ENCODE data around the gene PLXDC2.

PLXDC2 gene

DNA sequence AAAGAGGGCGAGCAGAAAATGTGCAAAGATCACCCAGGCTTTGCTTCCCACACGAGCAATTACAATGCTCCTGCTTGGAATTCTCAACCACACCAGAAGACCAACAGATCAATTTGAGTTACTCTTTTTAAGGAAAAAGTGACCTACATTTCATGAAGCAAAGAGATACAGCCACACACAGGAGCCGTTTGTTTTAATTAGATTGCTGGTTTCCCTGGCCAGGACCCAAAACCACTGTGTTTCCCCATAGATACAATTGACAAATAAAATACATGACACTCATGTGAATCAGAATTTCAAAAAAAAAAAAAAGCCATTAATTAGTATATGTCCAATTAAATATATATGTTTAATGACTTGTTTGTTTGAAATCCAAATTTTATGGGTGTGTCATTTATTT is 458.3 kb downstream of the PLXDC2 start:
- H3K27ac ChIP-seq (ENCODE audit: low read length): no peak overlapping the region
- no peak for ATAC-seq (ENCODE audit: insufficient read depth, low read depth)
- no peaks in the 10 kb centered on the region for H3K9me3 ChIP-seq (ENCODE audit: insufficient read depth, low read length, severe bottlenecking)
- H3K4me2 ChIP-seq (ENCODE audit: insufficient read depth, low read length): no peak overlapping the region
- no peaks in the 10 kb centered on the region for H3K4me1 ChIP-seq (ENCODE audit: insufficient read depth, low read length)
- H3K27me3 ChIP-seq (ENCODE audit: insufficient read depth, low read length, poor library complexity): no peaks in the 10 kb centered on the region
- H3K4me3 ChIP-seq (ENCODE audit: low read depth in 1 of 2, low read length in 2 of 2): no peak overlapping the region
- no peaks in the 10 kb centered on the region for H3K36me3 ChIP-seq (ENCODE audit: insufficient read depth, low read length)
- no peak overlapping the region for H3K9ac ChIP-seq (ENCODE audit: low read depth, low read length)
- no peaks in the 10 kb centered on the region for H4K20me1 ChIP-seq (ENCODE audit: insufficient read depth, low read length)
- H2AFZ ChIP-seq (ENCODE audit: low read depth, low read length): no peak overlapping the region
- no peak for TF ChIP-seq EZH2 (IDR thresholded peaks at IDR 0.05; ENCODE audit: borderline replicate concordance, low read depth, low read length, severe bottlenecking)
- TF ChIP-seq, protein P1, sequence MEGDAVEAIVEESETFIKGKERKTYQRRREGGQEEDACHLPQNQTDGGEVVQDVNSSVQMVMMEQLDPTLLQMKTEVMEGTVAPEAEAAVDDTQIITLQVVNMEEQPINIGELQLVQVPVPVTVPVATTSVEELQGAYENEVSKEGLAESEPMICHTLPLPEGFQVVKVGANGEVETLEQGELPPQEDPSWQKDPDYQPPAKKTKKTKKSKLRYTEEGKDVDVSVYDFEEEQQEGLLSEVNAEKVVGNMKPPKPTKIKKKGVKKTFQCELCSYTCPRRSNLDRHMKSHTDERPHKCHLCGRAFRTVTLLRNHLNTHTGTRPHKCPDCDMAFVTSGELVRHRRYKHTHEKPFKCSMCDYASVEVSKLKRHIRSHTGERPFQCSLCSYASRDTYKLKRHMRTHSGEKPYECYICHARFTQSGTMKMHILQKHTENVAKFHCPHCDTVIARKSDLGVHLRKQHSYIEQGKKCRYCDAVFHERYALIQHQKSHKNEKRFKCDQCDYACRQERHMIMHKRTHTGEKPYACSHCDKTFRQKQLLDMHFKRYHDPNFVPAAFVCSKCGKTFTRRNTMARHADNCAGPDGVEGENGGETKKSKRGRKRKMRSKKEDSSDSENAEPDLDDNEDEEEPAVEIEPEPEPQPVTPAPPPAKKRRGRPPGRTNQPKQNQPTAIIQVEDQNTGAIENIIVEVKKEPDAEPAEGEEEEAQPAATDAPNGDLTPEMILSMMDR (IDR thresholded peaks at IDR 0.05; ENCODE audit: borderline replicate concordance, extremely low read depth, low read length, poor library complexity, severe bottlenecking): no peak
- DNase-seq: no peak
- no peaks in the 10 kb centered on the region for H3K79me2 ChIP-seq (ENCODE audit: insufficient read depth, low read length)

DNA sequence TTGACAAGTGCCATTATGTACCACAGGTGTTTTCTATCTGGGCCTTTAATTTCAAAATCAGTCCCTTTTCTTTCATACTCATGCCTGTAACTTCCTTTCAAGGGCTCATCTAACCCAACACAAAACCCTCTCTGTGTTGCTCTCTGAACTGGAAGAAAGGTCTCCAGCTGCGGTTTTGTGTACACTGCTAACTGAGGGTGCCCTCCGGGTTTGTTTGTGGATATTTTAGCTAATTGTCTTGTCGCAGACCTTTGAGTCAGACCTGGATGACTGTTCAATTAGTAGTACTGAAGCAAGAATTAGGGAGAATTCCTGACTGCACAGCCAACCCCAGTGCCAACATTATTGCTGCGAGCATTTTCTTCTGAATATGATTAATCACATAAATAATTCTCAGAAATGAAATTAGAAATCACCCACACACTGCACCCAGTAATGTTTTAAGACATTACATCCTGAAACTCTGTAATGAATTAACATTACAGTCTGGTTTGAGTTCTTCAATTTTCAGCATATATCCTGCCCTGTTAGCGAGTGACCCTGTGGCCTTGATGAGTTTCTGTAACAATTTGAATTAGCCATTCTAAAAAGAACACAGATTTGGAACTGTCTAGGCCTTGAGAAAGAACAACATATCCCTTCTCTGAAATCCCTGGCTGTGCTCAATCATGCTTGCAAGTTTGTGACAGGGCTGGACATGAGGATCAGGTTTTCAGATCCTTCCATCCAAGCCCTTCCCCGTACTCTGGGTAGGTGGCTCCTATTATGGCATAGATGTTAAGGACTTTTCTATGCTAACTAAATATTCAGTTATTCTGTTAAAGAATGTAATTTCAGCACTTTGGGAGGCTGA is 460.1 kb downstream of the PLXDC2 start:
- Histone ChIP-seq H3K79me2 (ENCODE audit: insufficient read depth, low read length) (no peaks in the 10 kb centered on the region), H3K27me3 (ENCODE audit: insufficient read depth, low read length, poor library complexity) (no peaks in the 10 kb centered on the region), H3K27ac (ENCODE audit: low read length) (no peak overlapping the region), H3K4me2 (ENCODE audit: insufficient read depth, low read length) (no peak overlapping the region), H2AFZ (ENCODE audit: low read depth, low read length) (no peak overlapping the region), H3K9ac (ENCODE audit: low read depth, low read length) (no peak overlapping the region), H3K36me3 (ENCODE audit: insufficient read depth, low read length) (no peaks in the 10 kb centered on the region), H3K4me3 (ENCODE audit: low read depth in 1 of 2, low read length in 2 of 2) (no peak overlapping the region), H3K4me1 (ENCODE audit: insufficient read depth, low read length) (no peaks in the 10 kb centered on the region), H3K9me3 (ENCODE audit: insufficient read depth, low read length, severe bottlenecking) (no peaks in the 10 kb centered on the region), H4K20me1 (ENCODE audit: insufficient read depth, low read length) (no peaks in the 10 kb centered on the region)
- DNase-seq (no peak), ATAC-seq (ENCODE audit: insufficient read depth, low read depth) (no peak)
- no peak for TF ChIP-seq EZH2 (IDR thresholded peaks at IDR 0.05; ENCODE audit: borderline replicate concordance, low read depth, low read length, severe bottlenecking)
- TF ChIP-seq, protein P1 (IDR thresholded peaks at IDR 0.05; ENCODE audit: borderline replicate concordance, extremely low read depth, low read length, poor library complexity, severe bottlenecking): no peak

DNA sequence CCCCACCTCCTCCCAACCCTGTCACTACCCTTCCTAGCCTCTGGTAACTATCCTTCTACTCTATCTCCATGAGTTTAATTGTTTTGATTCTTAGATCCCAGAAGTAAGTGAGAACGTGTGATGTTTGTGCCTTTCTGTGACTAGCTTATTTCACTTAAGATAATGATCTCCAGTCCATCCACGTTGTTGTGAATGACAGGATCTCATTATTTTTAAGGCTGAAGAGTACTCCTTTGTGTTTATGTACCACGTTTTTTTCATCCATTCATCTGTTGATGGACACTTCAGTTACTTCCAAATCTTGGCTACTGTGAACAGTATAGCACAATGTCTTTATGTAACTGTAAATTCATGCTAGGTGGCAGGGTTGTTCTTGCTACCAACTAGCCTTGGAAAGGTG is 461.6 kb downstream of the PLXDC2 start:
- no peaks in the 10 kb centered on the region for H4K20me1 ChIP-seq (ENCODE audit: insufficient read depth, low read length)
- no peak overlapping the region for H3K27ac ChIP-seq (ENCODE audit: low read length)
- no peak overlapping the region for H2AFZ ChIP-seq (ENCODE audit: low read depth, low read length)
- no peak for DNase-seq
- ATAC-seq (ENCODE audit: insufficient read depth, low read depth): no peak
- no peaks in the 10 kb centered on the region for H3K4me1 ChIP-seq (ENCODE audit: insufficient read depth, low read length)
- no peaks in the 10 kb centered on the region for H3K79me2 ChIP-seq (ENCODE audit: insufficient read depth, low read length)
- TF ChIP-seq, protein P1 (IDR thresholded peaks at IDR 0.05; ENCODE audit: borderline replicate concordance, extremely low read depth, low read length, poor library complexity, severe bottlenecking): no peak
- TF ChIP-seq EZH2 (IDR thresholded peaks at IDR 0.05; ENCODE audit: borderline replicate concordance, low read depth, low read length, severe bottlenecking): no peak
- no peak overlapping the region for H3K4me2 ChIP-seq (ENCODE audit: insufficient read depth, low read length)
- H3K36me3 ChIP-seq (ENCODE audit: insufficient read depth, low read length): no peaks in the 10 kb centered on the region
- H3K4me3 ChIP-seq (ENCODE audit: low read depth in 1 of 2, low read length in 2 of 2): no peak overlapping the region
- H3K9ac ChIP-seq (ENCODE audit: low read depth, low read length): no peak overlapping the region
- H3K9me3 ChIP-seq (ENCODE audit: insufficient read depth, low read length, severe bottlenecking): no peaks in the 10 kb centered on the region
- no peaks in the 10 kb centered on the region for H3K27me3 ChIP-seq (ENCODE audit: insufficient read depth, low read length, poor library complexity)

Measured in DND-41 (cell line).